ENCODE results near the gene CCDC177. TPM values are rescaled to one million over a fixed set of nuclear protein-coding genes. Genes with fewer than 3 reads are reported as not detected.

Gene CCDC177
- polyA plus RNA-seq, 1 donor from 2014 or later, result 3.2 TPM

GRCh38 chr14:69615496-69616407 lies 41.1 kb upstream of the CCDC177 start:
- Histone ChIP-seq H2AFZ (ENCODE audit: low read depth, low read length) (no peak overlapping the region), H3F3A (ENCODE audit: insufficient read depth, low read length, poor library complexity, severe bottlenecking) (no peaks in the 10 kb centered on the region), H3K4me2 (ENCODE audit: low read length) (peak overlapping the region; percentile 25), H3K79me2 (replicated peaks; ENCODE audit: insufficient read depth, low read length) (peaks cover 67% of the 10 kb centered on the region), H4K20me1 (ENCODE audit: insufficient read depth) (no peaks in the 10 kb centered on the region), H3K27me3 (ENCODE audit: insufficient read depth, low read depth, low read length) (no peaks in the 10 kb centered on the region), H3K4me3 (ENCODE audit: low read length) (peak overlapping the region; percentile 27), H3K9ac (ENCODE audit: low read length) (no peak overlapping the region), H3K9me2 (ENCODE audit: insufficient read depth, low read length) (no peaks in the 10 kb centered on the region), H3K9me3 (ENCODE audit: low read length) (no peaks in the 10 kb centered on the region), H3K27ac (ENCODE audit: low read length) (no peak overlapping the region), H3K36me3 (ENCODE audit: insufficient read depth, low read length) (no peaks in the 10 kb centered on the region)
- TF ChIP-seq POLR2AphosphoS5 (IDR thresholded peaks at IDR 0.05), result no peak
- TF ChIP-seq MXI1 (conservative IDR thresholded peaks at IDR 0.05; ENCODE audit: poor library complexity, severe bottlenecking), result no peak
- no peak for TF ChIP-seq REST (IDR thresholded peaks at IDR 0.05; ENCODE audit: borderline replicate concordance)
- TF ChIP-seq SMC3 (conservative IDR thresholded peaks at IDR 0.05; ENCODE audit: poor library complexity), result no peak
- TF ChIP-seq EZH2 (IDR thresholded peaks at IDR 0.05; ENCODE audit: borderline replicate concordance, insufficient read depth, low read length, poor library complexity, severe bottlenecking), result no peak
- no peak for TF ChIP-seq EP300 (conservative IDR thresholded peaks at IDR 0.05; ENCODE audit: poor library complexity, severe bottlenecking)
- TF ChIP-seq RAD21 (conservative IDR thresholded peaks at IDR 0.05), result no peak
- no peak for TF ChIP-seq CTCF (IDR thresholded peaks at IDR 0.05; ENCODE audit: poor library complexity, severe bottlenecking)
- no peak for TF ChIP-seq TAF1 (IDR thresholded peaks at IDR 0.05; ENCODE audit: low read depth)

GRCh38 chr14:69615121-69615495 lies 40.4 kb upstream of the CCDC177 start:
- H3K4me2 ChIP-seq (ENCODE audit: low read length), result no peak overlapping the region
- no peak overlapping the region for H3K9ac ChIP-seq (ENCODE audit: low read length)
- no peaks in the 10 kb centered on the region for H3K9me3 ChIP-seq (ENCODE audit: low read length)
- no peaks in the 10 kb centered on the region for H3K27me3 ChIP-seq (ENCODE audit: insufficient read depth, low read depth, low read length)
- no peaks in the 10 kb centered on the region for H3F3A ChIP-seq (ENCODE audit: insufficient read depth, low read length, poor library complexity, severe bottlenecking)
- H4K20me1 ChIP-seq (ENCODE audit: insufficient read depth), result no peaks in the 10 kb centered on the region
- H2AFZ ChIP-seq (ENCODE audit: low read depth, low read length), result no peak overlapping the region
- no peak overlapping the region for H3K4me3 ChIP-seq (ENCODE audit: low read length)
- no peaks in the 10 kb centered on the region for H3K9me2 ChIP-seq (ENCODE audit: insufficient read depth, low read length)
- no peaks in the 10 kb centered on the region for H3K36me3 ChIP-seq (ENCODE audit: insufficient read depth, low read length)
- no peak for TF ChIP-seq POLR2AphosphoS5 (IDR thresholded peaks at IDR 0.05)
- no peak for TF ChIP-seq EZH2 (IDR thresholded peaks at IDR 0.05; ENCODE audit: borderline replicate concordance, insufficient read depth, low read length, poor library complexity, severe bottlenecking)
- TF ChIP-seq REST (IDR thresholded peaks at IDR 0.05; ENCODE audit: borderline replicate concordance), result no peak
- no peak for TF ChIP-seq TAF1 (IDR thresholded peaks at IDR 0.05; ENCODE audit: low read depth)
- no peak for TF ChIP-seq EP300 (conservative IDR thresholded peaks at IDR 0.05; ENCODE audit: poor library complexity, severe bottlenecking)
- no peak for TF ChIP-seq SMC3 (conservative IDR thresholded peaks at IDR 0.05; ENCODE audit: poor library complexity)
- TF ChIP-seq CTCF (IDR thresholded peaks at IDR 0.05; ENCODE audit: poor library complexity, severe bottlenecking), result no peak
- TF ChIP-seq RAD21 (conservative IDR thresholded peaks at IDR 0.05), result no peak
- TF ChIP-seq MXI1 (conservative IDR thresholded peaks at IDR 0.05; ENCODE audit: poor library complexity, severe bottlenecking), result no peak
- H3K79me2 ChIP-seq (replicated peaks; ENCODE audit: insufficient read depth, low read length), result peaks cover 66% of the 10 kb centered on the region
- no peak overlapping the region for H3K27ac ChIP-seq (ENCODE audit: low read length)
